DMS114 treated with DMSO at 0.1 percent for 48 hours (cell line): ENCODE data around the gene RLN2.
"Not testable (repeated sequence)": the region's sequence is repeated elsewhere in the genome, so short reads cannot be mapped to it uniquely, and the experiment has no call there.

Source experiments
- DNase-seq: peaks from one replicate; lab custom pipeline; 2025; ENCODE audit not compliant: unreplicated experiment; lab: John Stamatoyannopoulos, UW

The RLN2 gene, protein sequence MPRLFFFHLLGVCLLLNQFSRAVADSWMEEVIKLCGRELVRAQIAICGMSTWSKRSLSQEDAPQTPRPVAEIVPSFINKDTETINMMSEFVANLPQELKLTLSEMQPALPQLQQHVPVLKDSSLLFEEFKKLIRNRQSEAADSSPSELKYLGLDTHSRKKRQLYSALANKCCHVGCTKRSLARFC

DNA sequence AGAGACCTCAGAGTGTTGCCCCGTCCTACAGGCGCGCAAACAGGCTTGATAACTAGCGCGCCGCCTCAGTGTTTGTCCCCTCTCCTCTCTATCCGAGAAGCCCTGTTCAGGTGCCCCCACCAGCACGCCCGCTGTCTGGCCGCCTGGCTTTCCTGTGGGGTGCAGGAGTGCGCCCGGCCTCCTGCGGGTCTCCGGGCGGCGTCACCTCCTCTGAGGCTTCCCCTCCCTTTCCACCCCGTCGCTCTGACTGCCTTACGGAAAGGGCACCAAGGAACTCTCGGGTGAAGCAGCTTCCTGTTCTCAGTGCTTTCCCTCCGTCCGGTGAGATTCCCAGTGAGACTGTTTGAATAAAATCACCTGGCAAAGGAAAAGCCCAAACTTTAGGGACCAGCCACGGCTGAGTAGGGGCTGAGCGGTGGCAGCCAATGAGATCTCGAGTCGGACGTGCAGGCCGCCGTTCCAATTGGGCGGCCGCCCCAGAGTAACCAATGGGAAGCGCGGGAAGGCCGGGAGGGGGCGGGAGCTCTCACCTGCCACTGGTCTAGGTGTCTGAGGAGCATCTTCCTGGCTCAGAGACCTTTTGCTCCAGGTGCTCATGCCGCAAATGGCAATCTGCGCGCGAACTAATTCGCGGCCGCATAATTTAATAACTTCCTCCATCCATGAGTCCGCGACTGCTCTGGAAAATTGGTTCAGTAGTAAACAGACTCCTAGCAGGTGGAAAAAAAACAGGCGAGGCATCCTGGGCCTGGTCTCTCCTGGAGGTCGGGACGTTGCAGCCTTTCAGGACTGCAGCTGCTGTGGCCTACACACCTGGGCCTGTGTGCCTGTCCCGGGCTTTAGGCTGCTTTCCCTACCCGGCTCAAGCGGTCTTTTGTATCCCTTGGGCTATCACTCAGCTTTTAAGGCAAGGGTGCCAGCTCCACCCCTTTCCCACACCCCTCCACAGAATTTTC, at the start of gene RLN2:
Gene RLN2, minus strand, starts transcription at position 877 of the 956 bp plus-strand sequence. Its CDS starts 136 bp downstream, at position 741.
- not testable (repeated sequence) for DNase-seq

DNA sequence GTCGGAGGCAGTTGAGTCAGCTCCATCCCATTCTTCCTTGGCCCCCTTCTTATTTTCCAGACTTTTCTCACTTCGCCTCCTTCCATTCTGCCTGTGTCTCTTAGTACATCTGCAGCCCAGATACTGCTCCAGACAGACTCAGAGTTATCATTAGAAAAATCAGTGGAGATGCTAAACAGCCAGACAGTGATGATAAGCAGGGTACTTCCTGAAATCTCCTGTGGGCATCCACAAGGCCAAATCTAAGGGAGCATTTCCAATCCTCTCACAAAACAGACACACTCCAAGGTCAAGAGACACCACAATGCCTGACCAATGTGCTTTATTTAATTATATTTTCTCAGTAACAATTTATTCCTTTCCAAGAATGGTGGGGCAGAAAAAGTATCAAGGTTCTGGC, 49.7 kb upstream of the RLN2 start:
- DNase-seq = no peak

DNA sequence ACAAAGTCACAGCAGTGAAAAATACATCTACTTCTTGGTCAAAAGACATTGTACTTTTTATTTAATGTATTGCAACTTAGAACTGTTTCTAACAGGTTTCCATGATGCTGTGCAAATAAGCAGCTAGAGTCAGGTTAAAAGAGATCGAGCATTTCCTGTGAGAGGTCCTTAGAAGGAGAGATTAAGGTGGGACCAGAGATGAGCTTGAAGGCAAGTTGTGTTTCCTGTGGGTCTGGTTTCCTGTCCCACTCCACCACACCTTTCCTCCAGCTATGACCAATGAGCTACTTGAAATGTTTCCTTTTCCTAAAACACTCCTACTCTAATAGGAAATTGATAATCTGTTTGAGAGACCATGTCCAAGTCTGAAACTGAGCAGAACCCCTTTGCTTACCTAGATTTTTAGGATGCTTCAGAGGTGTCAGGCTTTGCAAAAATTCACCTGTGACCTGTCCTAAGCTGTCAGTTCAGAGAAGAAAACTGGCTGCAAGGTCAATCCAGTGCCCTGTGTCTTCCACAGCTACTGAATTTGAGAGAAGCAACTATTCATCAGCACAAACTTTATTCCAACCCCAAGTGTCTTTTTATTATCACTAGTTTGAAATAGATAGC, 48.2 kb upstream of the RLN2 start:
- DNase-seq = no peak

DNA sequence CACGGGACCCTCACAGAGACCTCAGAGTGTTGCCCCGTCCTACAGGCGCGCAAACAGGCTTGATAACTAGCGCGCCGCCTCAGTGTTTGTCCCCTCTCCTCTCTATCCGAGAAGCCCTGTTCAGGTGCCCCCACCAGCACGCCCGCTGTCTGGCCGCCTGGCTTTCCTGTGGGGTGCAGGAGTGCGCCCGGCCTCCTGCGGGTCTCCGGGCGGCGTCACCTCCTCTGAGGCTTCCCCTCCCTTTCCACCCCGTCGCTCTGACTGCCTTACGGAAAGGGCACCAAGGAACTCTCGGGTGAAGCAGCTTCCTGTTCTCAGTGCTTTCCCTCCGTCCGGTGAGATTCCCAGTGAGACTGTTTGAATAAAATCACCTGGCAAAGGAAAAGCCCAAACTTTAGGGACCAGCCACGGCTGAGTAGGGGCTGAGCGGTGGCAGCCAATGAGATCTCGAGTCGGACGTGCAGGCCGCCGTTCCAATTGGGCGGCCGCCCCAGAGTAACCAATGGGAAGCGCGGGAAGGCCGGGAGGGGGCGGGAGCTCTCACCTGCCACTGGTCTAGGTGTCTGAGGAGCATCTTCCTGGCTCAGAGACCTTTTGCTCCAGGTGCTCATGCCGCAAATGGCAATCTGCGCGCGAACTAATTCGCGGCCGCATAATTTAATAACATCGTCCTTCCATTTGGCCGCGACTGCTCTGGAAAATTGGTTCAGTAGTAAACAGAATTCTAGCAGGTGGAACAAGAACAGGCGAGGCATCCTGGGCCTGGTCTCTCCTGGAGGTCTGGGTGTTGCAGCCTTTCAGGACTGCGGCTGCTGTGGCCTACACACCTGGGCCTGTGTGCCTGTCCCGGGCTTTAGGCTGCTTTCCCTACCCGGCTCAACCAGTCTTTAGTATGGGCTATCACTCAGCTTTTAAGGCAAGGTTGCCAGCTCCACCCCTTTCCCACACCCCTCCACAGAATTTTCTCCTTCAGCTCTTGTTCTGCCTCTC, 34.8 kb upstream of the RLN2 start, which contains the start of gene RLN1:
Gene RLN1, minus strand, starts transcription at position 885 of the 990 bp plus-strand sequence. Its CDS starts 130 bp downstream, at position 755.
- DNase-seq = not testable (repeated sequence)

DNA sequence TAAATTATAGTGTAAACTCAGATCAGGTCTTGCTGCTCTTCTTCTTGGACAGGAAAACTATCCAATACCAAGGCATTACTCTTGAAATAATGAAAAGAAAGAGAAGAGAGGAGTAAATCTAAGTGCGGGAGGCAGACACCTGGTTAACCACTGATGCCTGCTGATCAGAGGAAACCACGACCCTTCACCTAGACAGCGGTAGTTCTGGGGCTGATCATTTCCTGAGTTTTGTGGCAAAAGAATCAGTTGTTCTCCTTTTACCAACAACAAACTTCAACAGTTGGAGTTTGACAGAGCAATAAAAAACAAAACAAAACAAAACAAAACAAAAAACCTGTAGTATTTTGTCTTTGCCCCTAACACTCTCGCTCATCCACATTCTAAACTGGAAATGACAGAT, 32.2 kb upstream of the RLN2 start:
- no peak for DNase-seq

DNA sequence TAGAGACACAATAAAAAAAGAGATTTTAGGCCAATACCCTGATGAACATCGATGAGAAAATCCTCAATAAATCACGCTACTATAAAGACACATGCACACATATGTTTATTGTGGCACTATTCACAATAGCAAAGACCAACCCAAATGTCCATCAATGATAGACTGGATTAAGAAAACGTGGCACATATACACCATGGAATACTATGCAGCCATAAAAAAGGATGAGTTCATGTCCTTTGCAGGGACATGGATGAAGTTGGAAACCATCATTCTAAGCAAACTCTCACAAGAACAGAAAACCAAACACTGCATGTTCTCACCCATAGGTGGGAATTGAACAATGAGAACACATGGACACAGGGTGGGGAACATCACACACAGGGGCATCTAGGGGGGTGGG, 26.8 kb upstream of the RLN2 start:
- DNase-seq = not testable (repeated sequence)

DNA sequence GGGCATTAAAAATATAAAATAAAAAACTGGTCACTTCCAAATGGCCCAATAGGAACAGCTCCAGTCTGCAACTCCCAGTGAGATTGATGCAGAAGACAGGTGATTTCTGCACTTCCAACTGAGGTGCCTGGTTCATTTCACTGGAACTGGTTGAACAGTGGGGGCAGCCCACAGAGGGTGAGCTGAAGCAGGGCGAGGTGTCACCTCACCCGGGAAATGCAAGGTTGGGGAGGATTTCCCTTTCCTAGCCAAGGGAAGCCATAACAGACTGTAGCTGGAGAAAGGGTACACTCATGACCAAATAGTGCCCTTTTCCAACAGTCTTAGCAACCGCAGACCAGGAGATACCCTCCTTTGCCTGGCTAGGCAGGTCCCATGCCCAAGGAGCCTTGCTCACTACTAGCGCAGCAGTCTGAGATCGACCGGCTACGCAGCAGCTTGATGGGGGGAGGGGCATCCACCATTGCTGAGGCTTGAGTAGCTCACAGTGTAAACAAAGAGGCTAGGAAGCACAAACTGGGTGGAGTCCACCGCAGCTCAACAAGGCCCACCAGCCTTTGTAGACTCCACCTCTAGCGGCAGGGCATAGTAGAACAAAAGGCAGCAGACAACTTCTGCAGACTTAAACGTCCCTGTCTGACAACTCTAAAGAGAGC, 22.5 kb upstream of the RLN2 start:
- DNase-seq = no peak

DNA sequence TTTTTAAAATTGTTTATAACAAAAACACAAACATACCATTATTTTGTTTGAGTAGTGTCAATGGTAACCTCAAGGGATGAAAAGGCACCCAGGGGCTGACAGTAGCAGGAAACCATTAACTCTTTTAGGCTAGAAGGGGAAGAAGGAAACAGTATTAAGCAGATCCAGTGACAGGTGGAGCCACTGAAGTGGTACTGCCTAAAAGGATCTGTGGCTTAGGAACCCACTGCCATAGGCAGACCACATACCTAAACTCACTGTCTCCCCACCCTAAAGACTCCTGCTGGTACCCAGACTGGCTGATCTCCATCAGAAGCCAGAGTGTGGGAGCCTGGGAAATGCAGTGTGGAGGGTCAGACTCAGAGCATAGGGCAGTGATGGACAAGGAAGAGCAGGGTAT, 21.7 kb upstream of the RLN2 start:
- DNase-seq = no peak

DNA sequence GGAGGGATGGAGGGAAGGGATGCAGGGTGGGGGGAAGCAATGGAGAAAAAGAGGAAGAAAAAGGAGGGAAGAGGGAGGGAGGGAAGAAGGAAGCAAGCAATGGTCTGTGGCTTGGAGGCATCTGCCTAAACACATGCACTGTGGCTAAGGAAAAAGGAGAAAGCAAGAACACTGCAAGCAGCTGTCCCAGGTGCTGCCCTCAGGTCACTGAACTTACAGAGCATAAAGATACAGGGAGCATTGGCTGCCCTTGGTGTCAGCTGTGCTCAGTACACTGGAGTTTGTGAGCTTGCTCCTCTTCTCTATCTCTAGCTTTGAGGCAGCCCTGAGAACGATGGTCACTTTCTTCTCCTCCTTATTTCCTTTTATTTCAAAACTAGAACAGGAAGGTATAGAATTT, 17.1 kb upstream of the RLN2 start:
- not testable (repeated sequence) for DNase-seq

DNA sequence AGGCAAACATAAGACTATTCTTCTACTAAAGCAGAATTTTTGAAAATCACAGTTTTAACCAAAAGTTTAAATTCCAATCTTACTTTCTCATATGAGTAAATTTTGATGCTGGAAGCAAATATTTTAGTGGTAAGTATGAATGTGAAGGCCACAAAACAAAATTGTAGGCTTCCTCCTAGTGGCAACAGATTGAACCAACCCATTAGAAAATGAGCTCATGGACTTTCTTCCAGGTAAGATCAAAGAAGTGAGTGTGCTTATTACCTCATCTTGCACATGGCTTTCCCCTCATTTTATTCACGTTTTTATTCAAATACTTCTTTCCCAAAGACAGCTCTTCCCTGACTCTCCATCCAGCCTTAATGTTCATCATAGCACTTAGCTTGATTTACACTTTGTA, 16.5 kb upstream of the RLN2 start:
- DNase-seq = no peak

DNA sequence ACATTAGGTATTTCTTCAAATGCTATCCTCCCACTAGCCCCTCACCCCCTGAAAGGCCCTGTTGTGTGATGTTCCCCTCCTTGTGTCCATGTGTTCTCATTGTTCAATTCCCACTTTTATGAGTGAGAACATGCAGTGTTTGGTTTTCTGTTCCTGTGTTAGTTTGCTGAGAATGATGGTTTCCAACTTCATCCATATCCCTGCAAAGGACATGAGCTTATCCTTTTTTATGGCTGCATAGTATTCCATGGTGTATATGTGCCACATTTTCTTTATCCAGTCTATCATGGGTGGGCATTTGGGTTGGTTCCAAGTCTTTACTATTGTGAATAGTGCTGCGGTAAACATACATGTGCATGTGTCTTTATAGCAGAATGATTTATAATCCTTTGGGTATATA, 11.9 kb upstream of the RLN2 start:
- DNase-seq = not testable (repeated sequence)

DNA sequence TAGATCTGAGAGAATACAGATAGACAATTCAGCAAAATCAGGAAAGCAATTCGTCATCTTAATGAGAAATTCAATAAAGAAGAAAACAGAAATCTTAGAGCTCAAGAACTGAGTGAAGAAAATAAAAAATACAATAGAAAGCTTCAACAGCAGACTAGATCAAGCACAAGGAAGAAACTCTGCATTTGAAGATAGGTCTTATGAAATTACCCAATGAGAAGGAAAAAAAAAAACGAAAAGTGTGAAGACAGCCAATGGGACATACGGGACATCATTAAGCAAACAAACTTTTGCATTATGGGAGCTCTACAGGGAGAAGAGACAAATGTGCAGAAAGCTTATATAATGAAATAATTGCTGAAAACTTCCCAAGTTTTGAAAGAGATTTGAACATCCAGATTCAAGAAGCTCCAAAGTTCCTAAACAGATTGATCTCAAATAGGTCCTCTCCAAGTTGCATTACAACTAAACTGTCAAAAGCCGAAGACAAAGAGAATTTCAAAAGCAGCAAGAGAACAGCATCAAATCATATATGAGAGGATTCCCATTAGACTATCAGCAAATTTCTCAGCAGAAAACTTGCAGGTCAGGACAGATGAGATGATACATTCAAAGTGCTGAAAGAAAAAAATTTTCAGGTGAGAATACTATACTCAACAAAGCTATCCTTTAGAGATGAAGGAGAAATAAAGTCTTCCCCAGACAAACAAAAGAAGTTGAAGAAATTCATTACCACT, 10.8 kb upstream of the RLN2 start:
- DNase-seq = no peak

DNA sequence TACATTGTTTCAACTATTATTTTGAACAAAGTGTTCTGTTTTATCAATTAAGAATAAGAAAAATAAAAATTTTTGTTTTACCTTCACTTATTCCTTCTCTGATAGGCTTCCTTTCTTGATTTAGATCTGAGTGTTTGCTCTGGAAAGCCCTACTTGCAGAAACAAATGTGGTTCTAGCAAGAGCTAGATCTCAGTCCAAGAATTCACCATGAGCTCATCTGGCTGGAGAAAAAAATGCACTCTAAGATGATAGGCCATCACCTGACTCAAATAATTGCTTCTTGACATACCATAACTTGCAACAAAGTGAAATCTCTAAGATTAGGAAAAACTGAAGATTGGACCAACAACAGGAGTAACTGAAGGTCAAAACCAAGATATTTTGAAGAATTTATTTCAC, 6.3 kb upstream of the RLN2 start:
- DNase-seq = no peak

DNA sequence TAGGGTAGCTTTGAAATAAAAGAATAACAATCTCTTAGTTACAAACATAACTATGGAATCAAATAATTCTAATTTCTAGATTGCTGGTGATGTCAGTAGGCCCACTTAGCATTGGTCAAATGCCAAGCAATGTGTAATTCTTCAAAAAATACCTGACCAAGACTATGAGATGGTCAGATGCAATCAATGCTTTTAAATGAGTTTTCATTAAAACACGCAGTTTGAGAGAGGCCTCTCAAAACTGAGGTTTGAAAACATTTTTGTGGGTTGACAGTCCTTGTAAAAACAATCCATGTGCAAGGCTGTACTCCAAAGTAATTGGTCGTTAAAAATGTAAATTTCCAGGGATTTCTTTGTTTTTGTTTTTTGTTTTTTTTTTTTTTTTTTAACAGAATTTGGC, 1.2 kb upstream of the RLN2 start:
- DNase-seq = no peak

DNA sequence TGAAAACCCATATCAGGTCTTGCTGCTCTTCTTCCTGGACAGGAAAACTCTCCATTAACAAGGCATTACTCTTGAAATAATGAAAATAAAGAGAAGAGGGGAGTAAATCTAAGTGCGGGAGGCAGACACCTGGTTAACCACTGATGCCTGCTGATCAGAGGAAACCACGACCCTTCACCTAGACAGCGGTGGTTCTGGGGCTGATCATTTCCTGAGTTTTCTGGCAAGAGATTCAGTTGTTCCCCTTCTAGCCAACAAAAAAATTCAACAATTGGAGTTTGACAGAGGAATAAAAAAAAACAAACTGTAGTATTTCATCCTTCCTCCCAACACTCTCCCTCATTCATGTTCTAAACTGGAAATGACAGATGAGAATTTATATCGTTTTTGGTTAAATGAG, 3.0 kb downstream of the RLN2 start:
- DNase-seq = no peak

DNA sequence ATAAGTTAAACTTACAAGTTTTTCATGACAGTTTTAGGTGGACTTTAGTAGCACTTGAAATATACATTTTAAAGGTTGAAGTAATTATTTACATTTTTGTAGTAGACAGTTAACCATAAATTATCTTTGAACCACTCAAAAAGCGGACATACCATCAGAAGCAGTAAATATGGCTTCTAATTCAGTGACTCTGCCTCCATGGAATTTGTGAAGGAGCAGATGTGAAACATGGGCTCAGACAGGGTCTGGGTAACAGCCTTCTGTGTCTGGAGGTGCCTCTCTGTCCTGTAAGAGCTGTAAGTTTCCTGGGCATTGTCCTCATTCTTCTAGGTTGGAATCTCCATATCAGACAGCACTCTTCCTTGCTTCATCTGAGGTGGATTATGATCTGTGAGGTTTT, 12.4 kb downstream of the RLN2 start:
- DNase-seq = no peak

DNA sequence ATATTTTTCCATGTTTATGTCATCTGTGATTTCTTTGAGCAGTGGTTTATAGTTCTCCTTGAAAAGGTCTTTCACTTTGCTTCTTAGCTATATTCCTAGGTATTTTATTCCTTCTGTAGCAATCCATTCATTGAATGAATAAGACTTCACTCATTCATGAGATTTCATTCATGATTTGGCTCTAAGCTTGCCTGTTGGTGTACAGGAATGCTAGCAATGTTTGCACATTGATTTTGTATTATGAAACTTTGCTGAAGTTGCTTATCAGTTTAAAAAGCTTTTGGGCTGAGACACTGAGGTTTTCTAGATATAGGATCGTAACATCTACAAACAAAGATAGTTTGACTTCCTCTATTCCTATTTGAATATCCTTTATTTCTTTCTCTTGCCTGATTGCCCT, 15.9 kb downstream of the RLN2 start:
- DNase-seq = no peak

DNA sequence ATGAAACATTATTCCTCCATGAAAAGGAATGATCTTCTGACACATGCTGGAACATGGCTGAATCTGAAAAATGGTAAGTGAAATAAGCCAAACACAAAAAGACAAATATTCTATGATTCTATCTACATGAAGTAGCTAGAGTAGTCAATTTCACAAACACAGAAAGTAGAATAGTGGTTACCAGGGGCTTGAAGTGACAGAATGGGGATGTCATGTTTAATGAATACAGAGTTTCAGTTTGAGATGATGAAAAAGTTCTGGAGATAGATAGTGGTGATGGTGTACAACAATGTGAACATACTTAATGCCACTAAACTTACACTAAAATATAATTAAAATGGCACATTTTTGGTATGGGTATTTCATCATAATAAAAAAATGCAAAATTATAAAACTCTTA, 18.3 kb downstream of the RLN2 start:
- DNase-seq = no peak

DNA sequence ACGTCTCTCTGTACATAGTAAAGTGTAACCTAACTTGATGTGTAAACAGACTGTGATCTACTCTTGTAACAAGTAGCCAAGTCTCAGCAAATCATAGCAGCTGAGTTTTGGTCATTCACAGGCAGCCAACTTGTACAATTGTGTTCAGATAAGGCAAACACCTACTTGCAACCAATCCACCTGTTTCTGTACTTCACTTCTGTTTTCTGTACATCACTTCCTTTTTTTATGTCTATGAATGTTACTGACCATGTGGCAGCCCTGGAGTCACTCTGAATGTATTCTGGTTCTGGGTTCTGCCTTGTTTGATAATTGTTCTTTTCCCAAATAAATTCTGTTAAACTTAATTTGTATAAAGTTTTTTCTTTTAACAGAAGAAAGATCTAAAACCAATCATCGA, 26.0 kb downstream of the RLN2 start:
- DNase-seq = no peak

DNA sequence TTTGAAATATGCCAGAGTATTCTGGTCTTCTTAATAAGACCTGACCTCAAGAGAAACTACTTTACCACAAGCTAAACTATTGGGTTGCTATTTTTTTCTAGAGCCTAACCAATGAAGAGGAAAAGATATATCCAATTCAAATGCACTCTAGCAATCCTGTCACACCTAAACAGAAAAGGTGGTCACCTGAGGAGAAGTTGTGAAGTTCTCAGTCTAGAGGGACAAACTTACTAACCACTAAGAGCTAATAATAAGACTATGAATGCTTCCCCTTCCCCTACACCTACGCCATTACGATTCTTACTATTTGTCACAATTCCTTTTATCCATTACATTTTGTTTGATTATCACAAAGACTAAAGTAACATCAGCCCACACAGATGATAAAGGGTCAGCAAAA, 29.7 kb downstream of the RLN2 start:
- no peak for DNase-seq
